ENCODE measurements around the gene LAS1L. TPM values are rescaled to one million over a fixed set of nuclear protein-coding genes. Genes with fewer than 3 reads are reported as not detected.

Gene LAS1L
- total RNA-seq, 1 experiment from 2014 or later: 72.9 TPM

GRCh38 chrX:65493431-65493830, 41.2 kb downstream of the LAS1L start:
- Histone ChIP-seq H3K27ac (ENCODE audit: insufficient read length, low read depth, low read length) (no peak overlapping the region), H4K8ac (replicated peaks; ENCODE audit: insufficient read length, low read depth, low read length) (no peak overlapping the region), H3K9me3 (ENCODE audit: control insufficient read depth, low read depth, low read length) (peaks cover 23% of the 10 kb centered on the region), H2BK15ac (ENCODE audit: low read depth, low read length) (no peak overlapping the region), H3K23ac (ENCODE audit: insufficient read length, low read depth, low read length) (no peak overlapping the region), H4K5ac (ENCODE audit: insufficient read length, low read depth, low read length) (no peak overlapping the region), H3K79me2 (ENCODE audit: insufficient read depth, low read length) (no peaks in the 10 kb centered on the region), H2AK5ac (ENCODE audit: insufficient read length, low read length) (no peak overlapping the region), H4K91ac (ENCODE audit: insufficient read length, low read depth, low read length) (no peak overlapping the region), H3K4me1 (ENCODE audit: insufficient read depth, low read length) (no peaks in the 10 kb centered on the region), H3T11ph (ENCODE audit: low read length) (no peak overlapping the region), H2BK20ac (ENCODE audit: low read depth, low read length, poor library complexity, severe bottlenecking) (no peak overlapping the region), H3K9ac (ENCODE audit: extremely low read depth, insufficient read length, low read length) (no peak overlapping the region), H3K23me2 (ENCODE audit: insufficient read length, low read depth, low read length, poor library complexity, severe bottlenecking) (no peaks in the 10 kb centered on the region), H2AFZ (ENCODE audit: low read length) (no peak overlapping the region), H3K14ac (ENCODE audit: insufficient read depth, low read length) (no peak overlapping the region), H2BK120ac (ENCODE audit: low read depth, low read length, poor library complexity, severe bottlenecking) (no peak overlapping the region), H3K27me3 (ENCODE audit: insufficient read depth, low read length) (no peaks in the 10 kb centered on the region), H3K79me1 (ENCODE audit: insufficient read depth, low read depth, low read length, poor library complexity, severe bottlenecking) (no peaks in the 10 kb centered on the region), H3K56ac (ENCODE audit: insufficient read length, low read depth, low read length) (no peak overlapping the region), H2BK12ac (ENCODE audit: insufficient read length, low read depth, low read length) (no peak overlapping the region), H3K4ac (ENCODE audit: low read depth, low read length) (no peak overlapping the region), H4K20me1 (ENCODE audit: control insufficient read depth, insufficient read depth, insufficient read length) (no peaks in the 10 kb centered on the region), H2BK5ac (ENCODE audit: insufficient read length, low read length) (no peak overlapping the region), H3K4me2 (ENCODE audit: insufficient read depth, insufficient read length, low read length) (no peak overlapping the region), H3K18ac (ENCODE audit: insufficient read length, low read depth, low read length) (no peak overlapping the region)
- H3K4me3 Mint-ChIP-seq: no peak overlapping the region
- no CpG with 5 or more reads among the region's 1 CpG for WGBS (ENCODE audit: extremely low coverage, insufficient read length, low lambda C conversion rate)
- DNase-seq: no peak
- peaks cover 0 to 4% (median 0%) of the 10 kb centered on the region in 3 experiments; a peak in 3 of 7 replicates for H3K36me3 Mint-ChIP-seq (ENCODE audit: insufficient read depth in 1 of 3, low read depth in 3 of 3)
- TF ChIP-seq CTCF (conservative IDR thresholded peaks at IDR 0.05): no peak
- H3K27ac Mint-ChIP-seq: no peak overlapping the region; a peak in 1 of 7 replicates
- peaks cover 12 to 18% of the 10 kb centered on the region in 2 experiments for H3K4me1 Mint-ChIP-seq
- no peaks in the 10 kb centered on the region for H3K27me3 Mint-ChIP-seq (ENCODE audit: low read depth)
- peaks cover 40 to 47% of the 10 kb centered on the region in 2 experiments for H3K9me3 Mint-ChIP-seq

Measured in H9 (cell line).